C4-2B (cell line): ENCODE data around the gene EML5.

Source experiments
- H3K27ac ChIP-seq: fragments of 450-650 bp; 2 replicates; pipeline ENCODE4 v1.5.1; 2017
- CTCF ChIP-seq: fragments of 450-650 bp; conservative IDR thresholded peaks from 2 replicates; pipeline ENCODE4 v1.5.1; 2017; ENCODE audit warnings: mild to moderate bottlenecking
- ZFX ChIP-seq: fragments of 450-650 bp; IDR thresholded peaks from 2 replicates; pipeline ENCODE4 v1.6.1; 2017

The EML5 gene

GRCh38 chr14:88804035-88804434, 11.3 kb upstream of the EML5 start:
- TF ChIP-seq CTCF (no peak), ZFX (no peak)
- H3K27ac ChIP-seq, result no peak overlapping the region

GRCh38 chr14:88802596-88802995, 9.8 kb upstream of the EML5 start:
- TF ChIP-seq CTCF, result no peak
- TF ChIP-seq ZFX, result no peak
- no peak overlapping the region for H3K27ac ChIP-seq

- TF ChIP-seq ZFX (no peak), CTCF (no peak)
Measured at GRCh38 chr14:88799522-88799921, 6.8 kb upstream of the EML5 start.

GRCh38 chr14:88798156-88798555, 5.4 kb upstream of the EML5 start:
- no peak for TF ChIP-seq CTCF
- TF ChIP-seq ZFX, result no peak
- H3K27ac ChIP-seq, result no peak overlapping the region

More at GRCh38 chr14:88799522-88799921, 6.8 kb upstream of the EML5 start:
- H3K27ac ChIP-seq, result no peak overlapping the region

DNA sequence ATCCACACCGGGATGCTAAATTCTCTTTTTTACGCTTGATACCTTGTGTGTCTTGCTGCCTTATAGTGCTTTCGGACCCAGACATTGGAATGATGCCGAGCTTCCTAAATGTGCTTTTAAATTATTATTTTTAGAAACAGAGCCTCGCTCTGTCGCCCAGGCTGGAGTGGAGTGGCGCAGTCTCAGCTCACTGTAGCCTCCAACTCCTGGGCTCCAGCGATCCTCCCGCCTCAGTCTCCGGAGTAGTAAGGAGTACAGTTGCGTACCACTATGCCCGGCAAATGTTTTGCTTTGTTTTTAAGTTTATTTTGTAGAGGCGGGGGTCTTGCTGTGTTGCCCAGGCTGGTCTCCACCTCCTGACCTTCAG, 489 bp upstream of the EML5 start:
- TF ChIP-seq ZFX (no peak; the same call in 1 of the 2 replicates), CTCF (no peak; the same call in 1 of the 2 replicates)
- peak overlapping the region; percentile 54 for H3K27ac ChIP-seq

DNA sequence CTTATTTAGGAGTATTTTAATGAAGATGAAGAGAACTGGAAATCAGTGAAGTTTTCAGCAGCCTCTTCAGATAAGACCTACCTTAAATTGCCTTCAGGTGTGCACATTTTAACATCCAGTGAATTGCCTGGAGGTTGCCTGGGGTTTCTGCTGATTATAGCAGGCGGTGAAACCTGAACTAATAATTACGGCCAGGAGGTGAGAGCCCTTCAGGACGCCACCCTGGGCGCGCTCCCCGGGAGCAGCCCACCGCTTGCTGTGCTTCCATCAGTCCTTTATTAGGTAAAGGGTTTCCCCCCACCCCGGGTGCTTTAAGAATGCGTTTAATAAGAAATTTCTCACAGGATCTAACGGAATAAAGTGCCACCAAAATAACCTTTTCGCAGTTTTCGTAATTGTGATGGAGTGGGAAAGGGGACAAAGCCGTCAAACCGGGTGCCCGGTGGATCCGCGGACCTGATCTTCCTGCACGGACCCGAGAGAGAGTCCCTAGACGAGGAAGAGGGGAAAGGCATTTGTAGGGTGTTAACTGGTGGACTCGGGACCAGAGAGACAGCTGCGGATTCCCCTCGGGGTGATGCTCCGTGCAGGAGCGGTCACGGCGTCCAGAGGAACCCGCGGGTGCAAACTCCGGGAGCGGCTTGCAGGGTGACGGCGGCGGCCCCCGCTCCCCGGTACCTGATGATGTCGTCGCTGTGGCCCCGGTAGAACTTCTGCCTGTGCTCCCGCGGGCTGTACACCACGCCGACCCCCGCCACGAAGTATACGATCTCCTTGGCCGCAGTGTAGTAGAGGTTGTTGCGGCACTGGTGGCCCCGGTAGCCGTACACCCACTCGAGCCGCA, 902 bp downstream of the EML5 start:
- TF ChIP-seq CTCF (no peak), ZFX (no peak)
- peak overlapping the region; percentile 54 for H3K27ac ChIP-seq

- TF ChIP-seq ZFX, result no peak
- TF ChIP-seq CTCF, result no peak
Measured at GRCh38 chr14:88791252-88791621, 1.5 kb downstream of the EML5 start.

More at GRCh38 chr14:88791252-88791621, 1.5 kb downstream of the EML5 start:
- no peak overlapping the region for H3K27ac ChIP-seq
